Stimulated activated CD4-positive, alpha-beta T cell treated with anti-CD3 and anti-CD28 coated beads, TNF-alpha, amount 100 ng/mL, for 48 hours (primary cell): ENCODE results near the gene MYL7.
"Not testable (repeated sequence)": the region's sequence is repeated elsewhere in the genome, so short reads cannot be mapped to it uniquely, and the experiment has no call there.

Experiments
- DNase-seq, 3 donors: peaks; one replicate each; pipeline ENCODE4 v3.0.0-alpha.2; 2020; ENCODE audit warnings: low read depth in 3 of 3

Gene MYL7

GRCh38 chr7:44131173-44132029, 9.7 kb downstream of the MYL7 start:
- no peak for DNase-seq

DNA sequence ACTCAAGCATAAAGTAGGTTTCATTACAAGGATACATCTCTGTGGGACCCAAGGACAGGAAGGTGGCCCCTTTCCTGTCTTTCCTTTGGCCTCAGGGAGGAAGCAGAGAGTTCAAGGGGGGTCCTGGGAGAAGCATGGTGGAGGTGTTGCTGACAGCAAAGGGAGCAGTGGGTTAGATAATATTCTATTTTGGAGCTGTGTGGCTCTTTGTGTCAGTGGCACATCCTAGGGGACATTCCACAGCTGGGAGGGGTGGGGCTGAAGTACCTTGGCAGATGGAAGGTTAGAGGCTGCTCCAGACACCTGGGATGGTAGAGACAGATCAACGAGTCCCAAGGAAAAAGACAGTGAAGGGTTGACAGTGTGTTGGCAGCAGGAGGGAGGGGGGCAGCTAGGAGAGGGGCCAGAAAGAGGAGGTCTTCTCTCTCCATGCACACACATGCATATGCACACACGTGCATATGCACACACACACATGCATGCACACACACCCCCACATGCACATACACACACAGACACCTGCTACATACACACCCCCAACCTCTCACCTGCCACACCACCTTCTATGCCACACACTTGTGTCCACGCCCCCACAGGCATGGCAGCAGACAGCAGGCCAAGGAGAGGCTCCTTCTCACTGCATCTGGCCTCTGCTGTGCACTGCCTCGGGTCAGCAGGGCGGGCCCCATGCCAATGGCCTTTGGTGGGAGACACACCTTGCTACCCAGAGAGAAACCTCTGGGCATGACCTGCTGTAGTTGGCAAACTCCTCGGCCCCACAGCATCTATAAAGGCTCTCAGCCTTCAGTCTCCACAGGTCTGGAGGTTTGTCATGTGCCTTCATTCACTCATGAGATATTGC, 12.2 kb downstream of the MYL7 start:
- no peak for DNase-seq

GRCh38 chr7:44127161-44127560, 14.0 kb downstream of the MYL7 start:
- DNase-seq, result no peak

DNA sequence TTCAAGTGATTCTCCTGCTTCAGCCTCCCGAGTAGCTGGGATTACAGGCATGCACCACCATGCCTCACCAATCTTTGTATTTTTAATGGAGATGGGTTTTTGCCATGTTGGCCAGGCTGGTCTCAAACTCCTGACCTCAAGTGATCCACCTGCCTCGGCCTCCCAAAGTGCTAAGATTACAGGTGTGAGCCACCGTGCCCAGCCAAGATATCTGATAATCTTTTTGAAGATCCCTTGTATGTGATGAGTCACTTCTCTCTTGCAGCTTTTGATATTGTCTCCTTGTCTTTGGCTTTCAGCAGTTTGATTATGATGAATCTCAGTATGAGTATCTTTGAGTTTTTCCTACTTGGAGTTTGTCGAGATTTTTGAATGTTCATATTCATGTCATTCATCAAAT, 14.6 kb downstream of the MYL7 start:
- DNase-seq, result not testable (repeated sequence)

- DNase-seq, result no peak
Observed at GRCh38 chr7:44124822-44125202, 16.3 kb downstream of the MYL7 start.

- DNase-seq, result peak; percentile 95 to 96 (median 96)
Observed at GRCh38 chr7:44123190-44124003, 17.7 kb downstream of the MYL7 start, which contains the start of gene POLD2. POLD2 (minus strand) TSS chr7:44123548; CDS start chr7:44122053, 1,495 bp downstream.

DNA sequence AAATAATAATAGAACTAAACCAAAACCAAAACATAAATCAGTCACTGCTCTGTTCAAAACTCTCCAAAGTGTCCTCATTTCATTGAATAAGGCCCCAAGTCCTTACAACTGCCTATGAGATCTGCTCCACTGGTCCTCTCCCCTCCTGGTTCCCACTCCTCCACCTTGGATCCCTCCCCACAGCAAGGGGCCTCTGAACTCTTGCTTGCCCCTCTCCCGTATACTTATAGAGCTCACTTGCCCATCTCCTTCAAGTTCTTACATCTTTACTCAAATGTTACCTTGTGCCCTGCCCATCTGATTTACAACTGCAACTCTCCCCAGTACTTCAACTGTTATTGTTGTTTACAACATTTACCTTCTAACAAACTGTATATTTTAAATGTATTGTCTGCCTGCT, 18.6 kb downstream of the MYL7 start:
- DNase-seq, result no peak

DNA sequence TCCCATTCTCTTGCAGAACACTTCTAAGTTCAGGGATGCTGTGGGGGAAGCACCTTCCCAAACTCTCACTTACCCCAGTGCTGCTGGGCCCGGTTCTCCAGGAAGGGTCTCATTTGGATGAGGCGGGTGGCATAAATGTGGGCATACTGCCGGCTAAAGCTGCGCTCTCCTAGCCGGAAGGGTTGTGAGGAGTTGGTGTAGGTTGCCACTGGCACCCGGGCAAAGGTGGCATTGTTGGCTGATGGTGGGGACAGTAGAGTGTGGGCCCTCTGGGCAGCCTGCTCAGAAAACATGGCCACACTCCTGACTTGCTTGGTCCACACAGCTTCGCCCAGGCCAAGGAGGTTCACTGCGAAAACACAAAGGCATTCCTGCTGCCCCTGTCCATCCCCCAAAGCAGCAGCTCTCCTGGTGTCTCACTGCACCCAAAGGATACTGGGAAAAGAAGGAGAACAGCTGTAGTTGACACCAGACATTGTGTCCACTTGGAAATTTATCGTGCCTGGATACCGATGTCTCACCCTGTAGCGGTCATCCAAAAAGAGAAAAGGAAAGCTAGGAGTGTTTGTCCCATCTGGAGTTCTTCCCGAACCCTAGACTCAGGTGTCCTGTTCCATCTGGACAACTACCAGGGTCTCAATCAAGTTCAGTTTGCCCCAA, 19.2 kb downstream of the MYL7 start:
- no peak for DNase-seq

GRCh38 chr7:44120395-44120794, 20.7 kb downstream of the MYL7 start:
- no peak for DNase-seq

GRCh38 chr7:44119829-44120380, 21.2 kb downstream of the MYL7 start:
- DNase-seq, result no peak

GRCh38 chr7:44117801-44118429, 23.2 kb downstream of the MYL7 start:
- no peak for DNase-seq

DNA sequence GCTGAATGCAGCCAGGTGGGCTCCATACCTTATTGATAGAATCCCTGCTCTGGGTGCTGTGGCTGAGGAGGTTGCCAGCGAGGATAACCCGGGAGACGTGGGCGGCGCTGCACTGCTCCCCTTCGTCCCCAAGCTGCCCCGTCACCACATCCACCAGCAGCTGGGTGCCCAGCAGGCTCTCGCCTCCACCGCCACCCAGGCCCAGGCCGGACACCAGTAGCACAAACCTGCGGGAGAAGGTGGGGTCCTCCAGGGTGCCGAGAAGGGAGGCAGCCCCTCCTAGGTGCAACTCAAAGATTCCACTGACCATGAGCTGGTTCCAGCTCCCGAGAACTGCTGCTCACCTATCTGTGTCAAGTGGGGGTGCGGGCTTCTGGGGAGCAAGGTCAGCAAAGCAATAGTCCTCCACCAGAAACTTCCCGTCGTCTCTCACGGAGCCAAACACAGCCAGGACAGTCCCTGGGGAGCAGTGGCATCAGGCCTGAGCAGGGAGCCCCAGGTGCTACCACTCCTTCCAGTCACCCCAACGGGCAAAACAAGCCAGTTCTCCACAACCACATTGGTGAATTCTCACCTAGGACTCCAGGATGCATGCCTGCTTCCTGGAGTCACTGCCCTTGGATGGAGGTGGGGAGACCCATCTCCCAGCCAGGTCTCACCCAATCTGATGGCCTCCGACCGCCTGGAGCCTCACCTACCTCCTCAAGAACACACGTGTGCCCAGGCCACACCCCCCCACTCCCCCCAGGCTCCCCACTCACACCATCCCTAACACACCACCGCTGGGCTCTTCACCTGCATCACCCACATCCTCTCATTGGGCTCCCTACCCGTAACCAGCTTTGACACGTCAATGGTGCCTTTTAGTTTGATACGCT, 24.1 kb downstream of the MYL7 start:
- no peak for DNase-seq

DNA sequence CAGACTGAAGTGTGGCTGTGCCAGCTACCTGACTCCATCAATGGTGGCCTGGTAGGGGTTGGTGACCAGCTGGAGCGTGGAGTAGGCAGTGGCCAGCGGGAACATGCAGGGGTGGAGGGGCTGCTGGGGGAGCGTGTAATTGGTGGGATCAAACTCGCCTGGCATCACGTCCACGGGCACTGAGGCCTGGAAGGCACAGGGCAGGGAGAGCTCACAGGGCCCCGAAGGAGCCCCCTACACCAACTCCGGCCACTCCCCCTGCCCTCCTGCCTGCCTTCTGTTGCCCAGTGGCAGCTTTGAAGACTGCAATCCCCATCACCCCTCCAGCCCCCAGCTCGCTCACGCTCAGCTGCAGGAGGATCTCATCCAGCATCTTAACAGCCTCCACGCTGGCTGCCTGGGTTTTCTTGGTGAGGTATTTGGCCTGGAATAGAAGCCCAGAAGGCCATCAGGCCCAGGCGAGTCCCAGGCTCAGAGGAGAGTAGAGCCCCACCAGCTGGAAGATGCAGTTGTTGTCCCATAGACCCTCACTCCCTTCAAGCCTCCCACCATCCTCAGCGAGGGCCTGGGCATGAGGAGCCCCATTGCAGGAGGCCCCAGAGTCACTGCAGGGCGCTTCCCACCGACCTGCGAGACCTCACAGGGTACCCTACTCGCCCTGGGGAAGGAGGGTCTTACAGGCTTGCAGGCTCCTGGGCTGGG, 24.9 kb downstream of the MYL7 start:
- DNase-seq, result no peak

DNA sequence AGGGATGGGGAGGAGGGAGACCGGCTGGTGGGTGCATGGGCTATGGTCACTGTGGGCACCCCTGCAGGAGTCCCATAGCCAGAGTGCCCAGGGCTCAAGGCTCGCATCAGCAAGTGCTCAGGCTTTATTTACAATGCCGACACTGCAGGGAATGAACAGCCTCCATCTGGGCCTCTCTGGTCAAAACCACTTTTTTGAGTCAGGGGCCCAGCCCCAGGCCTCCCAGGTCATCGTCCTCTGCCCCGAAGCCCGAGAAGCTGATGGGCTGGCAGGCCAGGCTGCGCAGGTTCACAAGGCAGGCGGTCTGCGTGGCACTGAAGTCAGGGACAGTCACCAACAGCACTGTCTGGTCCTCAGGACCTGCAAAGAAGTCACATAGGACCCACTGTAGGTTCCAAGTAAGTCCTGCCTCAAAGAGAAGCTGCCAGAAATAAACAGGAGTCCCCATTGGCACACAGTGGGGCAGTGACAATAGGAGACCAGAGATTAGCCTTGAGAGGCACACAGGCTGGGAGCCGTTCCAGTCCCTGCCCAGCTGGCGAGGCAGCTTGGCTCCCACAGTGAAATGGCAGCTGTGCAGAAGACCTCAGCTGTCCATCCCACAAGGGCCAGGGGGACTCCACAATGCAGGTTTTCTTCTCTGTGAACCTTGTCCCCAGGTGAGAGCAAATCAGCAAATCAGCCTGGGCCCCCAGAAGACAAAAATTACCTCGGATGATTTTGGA, 26.4 kb downstream of the MYL7 start:
- no peak for DNase-seq

DNA sequence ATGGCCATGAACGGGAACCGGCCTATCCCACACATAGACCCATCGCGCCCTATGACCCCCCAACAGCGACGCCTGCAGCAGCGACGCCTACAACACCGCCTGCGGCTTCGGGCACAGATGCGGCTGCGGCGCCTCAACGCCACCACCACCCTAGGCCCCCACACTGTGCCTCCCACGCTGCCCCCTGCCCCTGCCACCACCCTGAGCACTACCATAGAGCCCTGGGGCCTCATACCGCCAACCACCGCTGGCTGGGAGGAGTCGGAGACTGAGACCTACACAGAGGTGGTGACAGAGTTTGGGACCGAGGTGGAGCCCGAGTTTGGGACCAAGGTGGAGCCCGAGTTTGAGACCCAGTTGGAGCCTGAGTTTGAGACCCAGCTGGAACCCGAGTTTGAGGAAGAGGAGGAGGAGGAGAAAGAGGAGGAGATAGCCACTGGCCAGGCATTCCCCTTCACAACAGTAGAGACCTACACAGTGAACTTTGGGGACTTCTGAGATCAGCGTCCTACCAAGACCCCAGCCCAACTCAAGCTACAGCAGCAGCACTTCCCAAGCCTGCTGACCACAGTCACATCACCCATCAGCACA, 27.3 kb downstream of the MYL7 start:
- DNase-seq, result no peak

DNA sequence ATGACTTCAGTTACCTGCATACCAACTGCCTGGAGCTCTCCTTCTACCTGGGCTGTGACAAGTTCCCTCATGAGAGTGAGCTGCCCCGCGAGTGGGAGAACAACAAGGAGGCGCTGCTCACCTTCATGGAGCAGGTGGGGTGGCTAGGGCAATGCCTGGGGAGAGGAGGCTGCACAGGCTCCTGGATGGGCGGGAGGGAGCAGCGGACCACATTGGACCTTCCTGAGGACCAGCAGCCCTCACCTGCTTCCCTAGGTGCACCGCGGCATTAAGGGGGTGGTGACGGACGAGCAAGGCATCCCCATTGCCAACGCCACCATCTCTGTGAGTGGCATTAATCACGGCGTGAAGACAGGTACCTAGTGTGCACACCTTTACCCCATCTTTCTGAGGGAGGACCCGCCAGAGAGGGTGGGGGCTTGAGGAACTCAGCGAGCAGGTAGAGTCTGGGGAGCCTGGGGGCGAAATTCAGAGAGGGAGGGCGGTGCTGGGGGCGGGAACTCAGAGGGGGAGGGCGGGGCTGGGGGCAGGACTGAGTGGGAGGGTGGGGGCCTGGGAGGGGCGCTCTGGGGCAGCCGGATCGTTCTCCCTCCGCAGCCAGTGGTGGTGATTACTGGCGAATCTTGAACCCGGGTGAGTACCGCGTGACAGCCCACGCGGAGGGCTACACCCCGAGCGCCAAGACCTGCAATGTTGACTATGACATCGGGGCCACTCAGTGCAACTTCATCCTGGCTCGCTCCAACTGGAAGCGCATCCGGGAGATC, 28.0 kb downstream of the MYL7 start:
- no peak for DNase-seq
